BE2C (cell line): ENCODE measurements around the gene CTSZ.

Experiments used
- DNase-seq: peaks from one replicate; pipeline ENCODE4 v3.0.0-alpha.2; 2020
- H3K27me3 ChIP-seq: fragments of 250-450 bp; sonication (Bioruptor Pico); 2 replicates; pipeline ENCODE4 v1.5.1; 2020; ENCODE audit warnings: mild to moderate bottlenecking
- H3K36me3 ChIP-seq: fragments of 250-450 bp; sonication (Bioruptor Pico); 2 replicates; pipeline ENCODE4 v1.5.1; 2020; ENCODE audit warnings: mild to moderate bottlenecking
- H3K4me1 ChIP-seq: fragments of 250-450 bp; sonication (Bioruptor Pico); 2 replicates; pipeline ENCODE4 v1.5.1; 2020
- H3K4me3 ChIP-seq: 2 replicates; pipeline ENCODE4 v1.5.1; 2011; ENCODE audit warnings: low read depth, low read length
- H3K9me3 ChIP-seq: fragments of 250-450 bp; sonication (Bioruptor Pico); 2 replicates; pipeline ENCODE4 v1.5.1; 2020
- TF ChIP-seq, protein P1 (sequence below): IDR thresholded peaks from 2 replicates; pipeline ENCODE4 v1.5.1; 2012; ENCODE audit warnings: mild to moderate bottlenecking, low read depth, low read length

CTSZ gene

GRCh38 chr20:59007665-59008511 lies 834 bp upstream of the CTSZ start:
- Histone ChIP-seq H3K4me1 (no peaks in the 10 kb centered on the region), H3K36me3 (no peaks in the 10 kb centered on the region), H3K9me3 (no peaks in the 10 kb centered on the region), H3K27me3 (no peaks in the 10 kb centered on the region), H3K4me3 (no peak overlapping the region)
- TF ChIP-seq, protein P1, sequence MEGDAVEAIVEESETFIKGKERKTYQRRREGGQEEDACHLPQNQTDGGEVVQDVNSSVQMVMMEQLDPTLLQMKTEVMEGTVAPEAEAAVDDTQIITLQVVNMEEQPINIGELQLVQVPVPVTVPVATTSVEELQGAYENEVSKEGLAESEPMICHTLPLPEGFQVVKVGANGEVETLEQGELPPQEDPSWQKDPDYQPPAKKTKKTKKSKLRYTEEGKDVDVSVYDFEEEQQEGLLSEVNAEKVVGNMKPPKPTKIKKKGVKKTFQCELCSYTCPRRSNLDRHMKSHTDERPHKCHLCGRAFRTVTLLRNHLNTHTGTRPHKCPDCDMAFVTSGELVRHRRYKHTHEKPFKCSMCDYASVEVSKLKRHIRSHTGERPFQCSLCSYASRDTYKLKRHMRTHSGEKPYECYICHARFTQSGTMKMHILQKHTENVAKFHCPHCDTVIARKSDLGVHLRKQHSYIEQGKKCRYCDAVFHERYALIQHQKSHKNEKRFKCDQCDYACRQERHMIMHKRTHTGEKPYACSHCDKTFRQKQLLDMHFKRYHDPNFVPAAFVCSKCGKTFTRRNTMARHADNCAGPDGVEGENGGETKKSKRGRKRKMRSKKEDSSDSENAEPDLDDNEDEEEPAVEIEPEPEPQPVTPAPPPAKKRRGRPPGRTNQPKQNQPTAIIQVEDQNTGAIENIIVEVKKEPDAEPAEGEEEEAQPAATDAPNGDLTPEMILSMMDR = no peak
- no peak for DNase-seq

GRCh38 chr20:59006167-59006863 lies 739 bp downstream of the CTSZ start:
- Histone ChIP-seq H3K9me3 (no peaks in the 10 kb centered on the region), H3K4me1 (no peaks in the 10 kb centered on the region), H3K4me3 (no peak overlapping the region), H3K36me3 (no peaks in the 10 kb centered on the region), H3K27me3 (no peaks in the 10 kb centered on the region)
- no peak for DNase-seq
- TF ChIP-seq, protein P1 = no peak

DNA sequence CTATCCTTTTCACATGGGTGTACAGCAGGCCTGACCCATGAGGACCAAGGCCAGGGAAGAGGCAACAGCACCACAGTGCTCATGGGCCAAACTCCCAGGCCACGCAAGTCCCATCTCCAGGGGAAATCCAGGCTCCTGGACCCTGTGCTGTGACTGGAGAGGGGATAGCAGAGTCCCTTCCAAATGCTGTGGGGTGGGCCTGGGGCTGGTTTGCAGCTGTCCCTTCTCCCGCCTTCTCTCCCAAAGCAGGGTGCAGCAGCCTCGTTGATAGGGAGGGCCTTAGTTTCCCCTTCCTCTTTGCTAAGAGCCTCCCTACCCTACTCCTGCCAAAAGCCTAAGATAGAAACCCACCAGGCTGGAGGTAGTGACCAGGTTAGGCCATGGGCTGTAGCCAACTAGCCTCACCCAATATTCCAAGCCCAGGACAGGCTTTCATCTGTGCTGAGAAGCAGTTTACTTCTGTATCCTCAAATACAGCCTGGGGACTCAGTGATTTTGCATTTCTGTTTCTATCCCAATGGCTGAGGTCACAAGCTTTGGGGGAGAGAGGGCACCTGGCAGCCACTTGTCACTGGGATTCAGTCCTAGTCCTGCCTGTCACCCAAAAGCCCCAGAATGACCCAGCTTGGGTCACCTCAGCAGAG lies 1.4 kb downstream of the CTSZ start:
- H3K4me3 ChIP-seq = no peak overlapping the region
- no peak for DNase-seq
- H3K9me3 ChIP-seq = no peaks in the 10 kb centered on the region
- no peaks in the 10 kb centered on the region for H3K4me1 ChIP-seq
- H3K36me3 ChIP-seq = no peaks in the 10 kb centered on the region
- H3K27me3 ChIP-seq = no peaks in the 10 kb centered on the region
- TF ChIP-seq, protein P1 = no peak

DNA sequence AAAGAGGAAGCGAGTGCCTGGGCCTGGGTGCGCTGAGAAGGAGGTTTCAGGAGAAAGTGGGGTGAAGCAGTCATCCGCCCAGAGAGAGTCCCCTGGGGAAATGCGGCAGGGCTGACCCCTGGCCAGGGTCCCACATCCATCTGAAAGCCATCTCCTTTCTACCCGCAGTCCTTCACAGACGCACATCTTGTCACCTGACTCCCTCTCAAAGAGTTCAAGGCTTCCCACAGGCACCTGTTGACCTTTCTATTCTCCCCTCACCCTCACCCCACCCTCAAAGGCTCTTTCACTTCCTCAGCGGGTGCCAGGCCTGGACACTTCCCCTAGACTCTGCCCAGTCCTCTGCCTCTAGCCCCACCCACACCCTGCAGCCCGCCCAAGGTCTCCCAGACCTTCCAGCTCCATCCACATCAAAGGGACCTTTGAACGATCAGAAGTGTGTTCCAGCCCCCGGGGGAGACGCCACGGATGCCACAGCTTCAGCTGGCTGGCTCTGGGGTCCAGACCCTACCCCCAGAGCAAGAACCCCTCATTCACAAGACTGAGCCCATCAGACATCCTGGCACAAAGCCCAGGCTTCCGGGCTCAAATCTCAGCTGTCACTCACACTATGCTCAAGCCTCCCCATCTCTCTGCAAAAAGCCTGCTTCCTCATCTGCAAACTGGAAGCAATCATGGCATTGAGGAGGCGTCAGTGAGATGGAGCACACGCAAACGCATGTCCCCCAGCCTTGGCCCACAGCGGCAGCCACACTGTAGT lies 2.1 kb downstream of the CTSZ start:
- no peak overlapping the region for H3K4me3 ChIP-seq
- H3K9me3 ChIP-seq = no peaks in the 10 kb centered on the region
- DNase-seq = no peak
- H3K27me3 ChIP-seq = no peaks in the 10 kb centered on the region
- TF ChIP-seq, protein P1 = no peak
- no peaks in the 10 kb centered on the region for H3K4me1 ChIP-seq
- H3K36me3 ChIP-seq = no peaks in the 10 kb centered on the region

DNA sequence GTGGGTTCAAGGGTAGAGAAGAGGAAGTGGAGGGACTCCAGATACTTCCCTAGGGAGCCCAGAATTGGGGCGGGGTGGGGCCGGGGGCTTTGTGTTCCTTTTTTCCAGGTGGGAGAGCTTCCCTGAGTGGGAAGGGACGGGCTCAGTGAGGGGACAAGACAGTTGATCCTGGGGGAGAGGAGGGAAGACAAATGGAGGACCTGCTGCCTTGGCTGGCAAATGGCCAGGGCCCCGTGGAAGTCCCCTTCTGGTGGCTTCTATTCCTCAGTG lies 2.6 kb downstream of the CTSZ start:
- H3K4me3 ChIP-seq = no peak overlapping the region

More for the DNA sequence above, 2.6 kb downstream of the CTSZ start:
- H3K9me3 ChIP-seq = no peaks in the 10 kb centered on the region
- no peaks in the 10 kb centered on the region for H3K4me1 ChIP-seq
- H3K36me3 ChIP-seq = no peaks in the 10 kb centered on the region
- no peak for DNase-seq
- TF ChIP-seq, protein P1 = no peak
- no peaks in the 10 kb centered on the region for H3K27me3 ChIP-seq
